GM12874 (cell line): ENCODE measurements around the gene C10orf90.

ENCODE experiments used
- CTCF ChIP-seq: IDR thresholded peaks from 2 replicates; pipeline ENCODE4 v1.5.1; 2011; ENCODE audit warnings: low read depth, mild to moderate bottlenecking, control low read depth, low read length, moderate library complexity; ENCODE audit not compliant: insufficient read depth

C10orf90 gene

DNA sequence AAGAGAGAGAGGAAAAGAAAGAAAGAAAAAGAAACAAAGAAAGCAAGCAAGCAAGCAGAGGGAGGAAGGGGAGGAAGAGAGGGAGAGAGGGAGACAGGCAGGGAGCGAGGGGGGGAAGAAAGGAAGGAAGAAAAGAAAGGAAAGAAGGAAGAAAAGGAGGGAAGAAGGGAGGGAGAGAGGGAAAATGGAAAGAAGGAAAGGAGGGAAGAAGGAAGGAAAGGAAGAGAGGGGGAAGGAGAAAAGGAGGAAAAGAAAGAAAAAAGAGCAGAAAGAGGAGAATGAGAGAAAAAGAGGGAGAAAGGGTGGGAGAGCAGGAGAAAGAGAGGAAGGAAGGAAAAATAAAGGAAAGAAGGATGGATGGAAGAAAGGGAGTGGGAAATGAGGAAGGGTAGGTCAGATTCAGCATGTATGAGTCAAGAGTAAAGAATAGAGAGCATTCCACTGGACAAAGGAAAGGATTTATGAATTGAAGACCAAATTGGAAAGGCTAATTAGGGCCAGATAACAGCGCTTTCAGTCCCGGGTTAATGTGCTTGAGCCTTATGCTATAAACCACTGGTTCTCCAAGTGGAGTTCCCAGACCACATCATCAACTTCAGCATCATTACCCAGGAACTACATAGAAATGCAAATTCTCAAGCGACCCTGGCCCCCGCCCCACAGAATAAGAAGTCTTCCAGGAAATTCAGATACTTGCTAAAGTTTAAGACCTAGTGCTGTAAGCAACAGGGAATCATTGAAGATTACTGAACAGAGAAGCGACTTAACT is 85.1 kb downstream of the C10orf90 start:
- no peak for TF ChIP-seq CTCF

- no peak for TF ChIP-seq CTCF
Observed at GRCh38 chr10:126584836-126585235, 85.7 kb downstream of the C10orf90 start.

GRCh38 chr10:126583552-126584200 is 86.8 kb downstream of the C10orf90 start:
- TF ChIP-seq CTCF = no peak

GRCh38 chr10:126581648-126582046 is 88.8 kb downstream of the C10orf90 start:
- no peak for TF ChIP-seq CTCF

DNA sequence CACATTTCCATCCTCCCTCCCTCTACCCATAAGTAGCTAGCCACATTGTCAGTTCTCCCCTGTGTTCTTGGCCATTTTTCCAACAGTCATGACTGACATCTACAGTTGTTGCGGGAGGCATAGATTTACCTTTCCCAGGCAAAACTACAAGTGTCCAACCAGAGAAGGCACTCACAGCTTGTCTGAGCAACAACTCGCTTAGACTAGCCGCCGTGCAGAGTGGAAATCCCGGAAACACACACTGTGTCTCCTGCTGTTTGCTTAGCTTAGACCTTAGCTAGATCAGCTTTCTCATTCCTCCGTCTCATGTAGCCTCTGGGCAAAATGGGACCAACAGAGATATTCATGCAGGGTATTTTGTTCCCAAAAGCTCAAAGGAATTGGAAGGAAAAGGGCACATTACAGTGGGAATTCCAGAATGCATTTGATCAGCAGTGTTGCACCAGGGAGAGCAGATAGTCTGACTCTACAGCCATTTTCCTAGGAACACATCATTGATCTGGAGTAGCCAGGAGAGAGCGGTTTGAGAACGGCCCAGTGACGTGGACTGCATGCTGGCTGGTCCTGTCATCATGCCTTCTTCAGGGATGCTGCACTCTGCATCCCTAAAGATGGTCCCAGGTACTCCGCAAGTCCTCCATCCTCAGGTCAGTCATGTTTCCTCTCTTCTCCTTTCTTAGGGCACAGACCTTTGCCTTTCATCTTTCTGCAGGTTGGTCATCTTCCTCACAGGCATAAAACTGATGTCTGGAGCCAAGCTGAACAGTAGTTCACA is 89.4 kb downstream of the C10orf90 start:
- no peak for TF ChIP-seq CTCF

DNA sequence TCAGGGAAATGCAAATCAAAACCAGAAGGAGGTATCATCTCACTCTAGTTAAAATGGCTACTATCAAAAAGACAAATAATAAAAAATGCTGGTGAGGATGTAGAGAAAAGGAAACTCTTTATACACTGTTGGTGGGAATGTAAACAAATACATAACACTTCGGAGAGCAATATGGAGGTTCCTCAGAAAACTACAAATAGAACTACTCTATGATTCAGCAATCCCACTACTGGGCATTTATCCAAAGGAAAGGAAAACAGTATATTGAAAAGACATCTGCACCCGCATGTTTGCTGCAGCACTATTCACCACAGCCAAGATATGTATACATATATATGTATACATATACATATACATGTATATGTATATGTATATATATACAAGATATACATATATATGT is 94.2 kb downstream of the C10orf90 start:
- TF ChIP-seq CTCF = no peak
